Stimulated activated naive CD4-positive, alpha-beta T cell (primary cell): ENCODE measurements around the gene MUC16.
"Not testable (repeated sequence)": the region's sequence is repeated elsewhere in the genome, so short reads cannot be mapped to it uniquely, and the experiment has no call there.

Experiments
- DNase-seq, 6 experiments: peaks; one replicate each; lab custom pipeline; 2025; lab: John Stamatoyannopoulos, UW

MUC16 gene

DNA sequence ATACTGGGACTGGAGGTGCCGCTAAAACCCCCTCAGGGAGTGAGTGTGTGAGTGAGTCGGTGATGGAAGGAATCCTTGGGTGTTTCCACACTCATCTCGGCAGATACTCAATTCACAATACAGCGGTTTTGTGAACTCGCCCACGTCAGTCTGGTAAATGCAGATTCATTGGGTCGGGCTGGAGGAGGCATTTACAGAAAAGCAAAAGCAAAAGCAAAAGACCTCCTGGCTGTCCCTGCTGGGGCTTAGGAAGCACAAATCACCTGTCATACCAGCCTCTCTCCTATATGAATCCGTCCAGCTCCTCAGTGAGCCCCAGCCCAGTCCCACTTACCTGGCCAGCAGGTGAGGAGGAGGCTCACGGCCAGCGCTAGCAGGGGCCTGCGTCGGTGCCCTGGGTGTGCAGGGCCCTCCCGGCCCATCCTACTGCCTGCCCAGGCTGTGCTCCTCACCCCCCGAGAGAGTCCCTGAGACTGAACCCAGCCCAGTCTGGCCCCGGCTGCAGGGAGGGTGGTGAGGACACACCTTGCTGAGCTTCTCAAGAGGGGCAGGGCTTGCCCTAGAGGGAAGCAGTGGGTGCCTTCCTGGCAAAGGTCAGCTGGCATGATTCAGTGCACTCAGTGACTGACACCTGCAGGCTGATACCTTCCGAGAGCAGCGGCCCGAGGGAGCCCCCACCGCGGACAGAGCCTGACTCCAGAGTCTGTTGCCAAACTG lies at the start of gene MUC16:
TSS of gene MUC16 (minus strand) at position 475 of the 717 bp plus-strand sequence.
- DNase-seq: no peak

DNA sequence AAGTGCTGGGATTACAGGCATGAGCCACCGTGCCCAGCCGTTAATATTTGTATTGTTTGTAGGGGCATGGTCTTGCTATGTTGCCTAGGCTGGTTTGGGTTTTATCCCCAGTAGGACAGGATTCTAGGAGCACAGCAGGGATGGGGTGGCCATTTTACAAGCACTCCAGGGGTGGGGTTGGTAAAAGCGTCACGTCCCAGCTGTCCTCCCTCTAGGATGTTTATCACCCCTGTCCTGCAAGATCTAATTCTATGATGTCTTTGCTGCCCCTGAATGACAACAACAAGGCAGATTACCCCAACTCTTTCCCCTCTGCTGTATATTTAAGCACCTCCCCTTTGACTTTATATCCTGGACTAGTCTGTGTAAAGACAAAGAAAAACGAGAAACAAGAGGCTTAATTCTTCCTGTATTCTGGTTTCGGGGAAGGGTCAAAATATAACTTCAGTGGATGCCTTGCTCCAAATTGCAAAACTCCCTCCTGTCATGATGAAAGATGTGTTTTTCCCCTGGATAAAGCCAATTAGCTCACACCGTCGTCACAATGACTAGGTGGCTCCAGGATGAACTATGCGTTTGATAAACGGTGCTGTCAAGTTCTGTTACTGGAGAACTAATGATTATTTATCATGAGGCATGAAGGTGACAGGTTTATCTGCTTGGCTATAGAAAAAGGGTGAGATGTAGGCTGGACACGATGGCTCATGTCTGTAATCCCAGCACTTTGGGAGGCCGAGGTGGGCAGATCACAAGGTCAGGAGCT lies 48.9 kb upstream of the MUC16 start:
- DNase-seq: no peak

- no peak for DNase-seq
Measured at GRCh38 chr19:9057505-9058258, 47.5 kb upstream of the MUC16 start.

DNA sequence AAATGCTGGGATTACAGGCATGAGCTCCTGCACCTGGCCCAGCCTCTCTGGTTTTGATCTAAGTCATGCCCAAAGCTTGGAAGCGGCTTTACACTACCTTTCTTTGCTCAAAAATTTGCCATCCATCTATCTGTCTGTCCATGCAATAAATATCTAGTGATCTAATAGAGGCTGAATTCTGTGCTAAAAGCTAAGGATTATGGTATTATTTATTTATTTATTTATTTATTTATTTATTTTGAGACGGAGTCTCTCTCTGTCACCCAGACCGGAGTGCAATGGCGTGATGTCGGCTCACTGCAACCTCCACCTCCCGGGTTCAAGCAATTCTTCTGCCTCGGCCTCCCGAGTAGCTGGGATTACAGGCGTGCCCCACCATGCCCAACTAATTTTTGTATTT lies 45.9 kb upstream of the MUC16 start:
- DNase-seq: not testable (repeated sequence)

GRCh38 chr19:9054765-9055164 lies 44.6 kb upstream of the MUC16 start:
- no peak for DNase-seq

DNA sequence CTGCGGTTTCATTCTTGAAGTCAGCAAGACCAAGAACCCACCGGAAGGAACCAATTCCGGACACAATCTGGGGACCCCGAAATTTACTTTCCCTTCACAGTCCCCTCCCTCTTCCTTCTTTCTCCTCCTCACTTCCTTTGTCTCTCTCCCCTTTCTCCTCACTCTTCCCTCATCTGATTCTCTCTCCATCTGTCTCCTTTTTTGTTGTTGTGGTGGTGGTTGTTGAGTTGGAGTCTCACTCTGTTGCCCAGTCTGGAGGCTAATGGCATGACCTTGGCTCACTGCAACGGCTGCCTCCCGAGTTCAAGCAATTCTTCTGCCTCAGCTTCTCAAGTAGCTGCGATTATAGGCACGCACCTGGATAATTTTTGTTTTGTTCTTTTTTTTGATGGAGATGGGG lies 44.0 kb upstream of the MUC16 start:
- no peak for DNase-seq

DNA sequence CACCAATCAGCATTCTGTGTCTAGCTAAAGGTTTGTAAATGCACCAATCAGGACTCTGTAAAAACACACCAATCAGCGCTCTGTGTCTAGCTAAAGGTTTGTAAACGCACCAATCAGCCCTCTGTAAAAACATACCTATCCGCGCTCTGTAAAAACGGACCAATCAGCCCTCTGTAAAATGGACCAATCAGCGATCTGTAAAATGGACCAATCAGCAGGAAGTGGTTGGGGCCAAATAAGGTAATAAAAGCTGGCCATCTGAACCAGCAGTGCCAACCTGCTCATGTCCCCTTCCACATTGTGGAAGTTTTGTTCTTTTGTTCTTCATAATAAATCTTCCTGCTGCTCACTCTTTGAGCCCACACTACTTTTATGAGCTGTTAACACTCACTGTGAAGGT lies 43.5 kb upstream of the MUC16 start:
- not testable (repeated sequence) for DNase-seq

DNA sequence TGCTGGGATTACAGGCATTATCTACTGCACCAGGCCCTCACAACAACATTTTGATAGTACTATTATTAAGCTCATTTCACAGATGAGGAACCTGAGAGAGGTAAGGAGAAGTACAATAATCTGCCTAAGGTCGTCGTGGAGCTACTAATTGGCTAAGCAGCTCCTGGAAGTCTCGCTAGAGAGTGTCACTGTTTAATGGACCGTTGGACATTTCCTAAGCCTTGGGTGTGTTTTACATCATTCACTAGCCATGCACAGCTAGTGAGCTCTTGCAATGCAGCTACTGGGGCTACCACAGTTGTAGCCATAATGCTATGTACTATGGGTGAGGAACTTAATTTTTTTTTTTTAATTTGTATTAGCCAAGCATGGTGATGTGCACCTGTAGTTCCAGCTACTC lies 42.7 kb upstream of the MUC16 start:
- DNase-seq: no peak

DNA sequence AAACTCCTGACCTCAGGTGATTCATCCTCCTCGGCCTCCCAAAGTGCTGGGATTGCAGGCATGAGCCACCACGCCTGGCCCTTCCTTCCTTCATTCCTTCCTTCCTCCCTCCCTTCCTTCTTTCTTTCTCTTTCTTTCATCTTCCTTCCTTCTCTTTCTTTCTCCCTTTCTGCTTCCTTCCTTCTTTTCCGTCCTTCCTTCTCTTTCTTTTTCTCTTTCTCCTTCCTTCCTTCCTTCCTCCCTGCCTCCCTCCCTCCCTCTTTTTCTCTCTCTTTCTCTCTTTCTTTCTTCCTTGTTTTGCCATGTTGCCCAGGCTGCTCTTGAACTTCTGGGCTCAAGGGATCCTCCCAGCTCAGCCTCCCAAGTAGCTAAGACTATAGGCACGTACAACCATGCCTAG lies 36.5 kb upstream of the MUC16 start:
- no peak for DNase-seq

DNA sequence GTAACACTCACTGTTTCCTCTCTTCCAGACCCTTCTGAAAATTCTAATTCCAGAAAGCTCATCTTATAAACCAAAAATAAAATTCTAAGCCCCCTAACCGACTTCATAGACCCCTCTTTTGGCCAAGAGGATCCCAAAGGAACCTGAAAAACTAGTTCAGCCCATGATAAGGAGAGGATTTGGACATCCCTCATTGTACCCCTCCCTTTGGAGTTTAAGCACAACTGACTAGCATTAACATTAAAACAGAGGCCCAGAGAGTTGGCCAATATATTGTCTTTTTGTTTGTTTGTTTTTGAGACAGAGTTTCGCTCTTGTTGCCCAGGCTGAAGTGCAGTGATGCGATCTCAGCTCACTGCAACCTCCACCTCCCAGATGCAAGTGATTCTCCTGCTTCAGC lies 34.2 kb upstream of the MUC16 start:
- no peak for DNase-seq

GRCh38 chr19:9043524-9043923 lies 33.3 kb upstream of the MUC16 start:
- DNase-seq: no peak

GRCh38 chr19:9041023-9041422 lies 30.8 kb upstream of the MUC16 start:
- no peak for DNase-seq

DNA sequence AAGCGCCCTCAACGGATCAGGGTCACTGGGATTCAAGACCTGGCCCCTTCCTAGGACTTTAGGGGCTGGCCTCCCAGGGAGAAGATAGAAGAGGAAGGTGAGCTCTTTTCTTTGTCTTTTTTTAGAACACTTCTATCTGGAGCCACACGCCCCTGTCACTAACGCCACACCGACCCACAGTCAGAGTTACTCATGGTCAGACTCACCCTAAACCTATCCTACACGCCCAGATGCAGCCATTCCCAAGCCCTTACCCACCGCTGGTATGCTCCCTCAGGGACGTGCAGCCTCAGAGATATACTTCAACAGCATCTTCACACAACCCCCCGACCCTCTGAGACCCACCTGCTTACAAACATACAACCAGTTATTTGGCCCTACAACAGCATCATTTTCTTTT lies 29.9 kb upstream of the MUC16 start:
- no peak for DNase-seq

- DNase-seq: no peak
Measured at GRCh38 chr19:9039728-9040127, 29.5 kb upstream of the MUC16 start.

GRCh38 chr19:9037400-9038062 lies 27.3 kb upstream of the MUC16 start:
- no peak for DNase-seq

- no peak for DNase-seq
Measured at GRCh38 chr19:9032136-9032631, 22.0 kb upstream of the MUC16 start.

- no peak for DNase-seq
Measured at GRCh38 chr19:9018163-9018875, 8.1 kb upstream of the MUC16 start.

GRCh38 chr19:9014803-9015202 lies 4.6 kb upstream of the MUC16 start:
- no peak for DNase-seq

DNA sequence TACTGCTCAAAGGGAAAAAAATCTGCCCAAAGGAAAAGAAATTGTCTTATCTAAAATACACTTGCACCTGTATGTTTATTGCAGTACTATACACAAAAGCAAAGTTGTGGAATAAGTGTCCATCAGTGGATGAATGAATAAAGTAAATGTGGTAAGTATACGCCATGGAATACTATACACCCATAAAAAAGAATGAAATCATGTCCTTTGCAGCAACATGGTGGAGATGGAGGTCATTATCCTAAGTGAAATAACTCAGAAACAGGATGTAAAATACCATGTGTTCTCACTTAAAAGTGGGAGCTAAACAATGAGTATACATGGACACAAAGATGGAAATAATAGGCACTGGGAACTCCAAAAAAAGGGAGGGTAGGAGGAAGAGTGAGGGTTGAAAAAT lies 3.8 kb upstream of the MUC16 start:
- DNase-seq: no peak

- DNase-seq: no peak
Measured at GRCh38 chr19:9011875-9012274, 1.7 kb upstream of the MUC16 start.

DNA sequence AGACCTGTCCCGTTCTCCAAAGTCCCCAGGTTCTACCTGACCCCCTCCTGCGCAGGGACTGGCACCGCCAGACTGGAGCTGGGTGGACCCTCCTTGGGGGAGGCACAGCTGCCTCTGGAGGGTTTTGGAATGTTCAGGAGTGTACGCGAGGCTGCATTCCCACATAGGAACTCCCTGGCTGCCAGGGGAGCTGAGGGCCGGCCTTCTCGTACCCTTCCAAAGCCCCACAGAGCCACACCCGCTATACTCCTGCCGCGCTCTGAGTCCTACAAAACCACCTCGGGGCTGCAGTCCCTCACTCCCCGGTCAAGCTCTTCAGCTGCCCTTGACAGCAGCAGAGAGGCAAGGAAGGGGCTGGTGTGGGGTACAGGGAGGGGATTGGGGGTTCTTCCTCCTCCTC lies 484 bp upstream of the MUC16 start:
- no peak for DNase-seq

DNA sequence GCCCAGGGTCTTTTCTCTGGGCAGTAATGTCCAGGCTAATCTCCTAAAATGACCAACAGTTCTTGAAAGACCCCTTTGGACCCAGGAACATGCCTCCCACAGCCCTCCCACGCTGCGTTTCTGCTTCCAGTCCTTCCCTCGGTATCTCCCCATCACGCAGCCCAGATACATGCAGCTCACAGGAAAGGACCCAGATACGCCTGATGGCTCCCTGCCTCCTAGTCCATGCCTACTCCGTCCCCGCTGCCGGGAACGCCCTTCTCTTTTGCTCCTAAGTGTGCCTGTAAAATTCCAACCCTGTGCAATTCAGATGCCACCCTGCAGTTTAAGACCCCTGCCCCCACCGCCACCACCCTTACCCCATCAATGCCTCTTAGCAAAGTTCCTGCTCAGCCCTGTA lies 778 bp downstream of the MUC16 start:
- DNase-seq: no peak
